ENCODE data around the gene HLA-DMB. TPM values are rescaled to one million over a fixed set of nuclear protein-coding genes. Genes with fewer than 3 reads are reported as not detected.

The HLA-DMB gene
- polyA plus RNA-seq, 4 donors, result 22.8 to 60.5 (median 29.8) TPM

Other genes starting within 250 kb of the HLA-DMB start
- 1 to 10 TPM in 1 of 4 donors, under 1 TPM in 1, not detected in 2; 0.09 to 2.0 TPM for gene HLA-DQA2, start 199.6 kb downstream of the HLA-DMB start, polyA plus RNA-seq
- gene HLA-DQB2, start 177.5 kb downstream of the HLA-DMB start, polyA plus RNA-seq, result 1 to 10 TPM in 1 of 4 donors, under 1 TPM in 1, not detected in 2; 0.09 to 2.7 TPM
- 1 to 10 TPM in 2 of 4 donors, under 1 TPM in 1, not detected in 1; 0.74 to 4.6 (median 2.7) TPM for gene HLA-DOB, start 124.0 kb downstream of the HLA-DMB start, polyA plus RNA-seq
- 10 to 100 TPM; 12.9 to 51.5 (median 20.8) TPM for gene TAP2, start 102.3 kb downstream of the HLA-DMB start, polyA plus RNA-seq
- gene PSMB8, start 97.0 kb downstream of the HLA-DMB start, polyA plus RNA-seq, result 100 to 1,000 TPM in 3 of 4 donors, 10 to 100 TPM in 1; 48.0 to 329 (median 293) TPM
- 100 to 1,000 TPM in 2 of 4 donors, 10 to 100 TPM in 2; 20.2 to 157 (median 92.1) TPM for gene TAP1, start 87.3 kb downstream of the HLA-DMB start, polyA plus RNA-seq
- gene PSMB9, start 86.8 kb downstream of the HLA-DMB start, polyA plus RNA-seq, result 100 to 1,000 TPM in 3 of 4 donors, 10 to 100 TPM in 1; 21.4 to 224 (median 211) TPM
- 100 to 1,000 TPM in 1 of 4 donors, 10 to 100 TPM in 3; 24.5 to 111 (median 68.5) TPM for gene HLA-DMA, start 12.1 kb upstream of the HLA-DMB start, polyA plus RNA-seq
- 100 to 1,000 TPM in 1 of 4 donors, 10 to 100 TPM in 3; 76.2 to 201 (median 90.6) TPM for gene BRD2, start 27.6 kb upstream of the HLA-DMB start, polyA plus RNA-seq
- gene HLA-DOA, start 68.6 kb upstream of the HLA-DMB start, polyA plus RNA-seq, result 1 to 10 TPM in 2 of 4 donors, under 1 TPM in 2; 0.22 to 7.2 (median 3.3) TPM
- gene HLA-DPA1, start 132.6 kb upstream of the HLA-DMB start, polyA plus RNA-seq, result 100 to 1,000 TPM in 1 of 4 donors, 10 to 100 TPM in 2, 1 to 10 TPM in 1; 9.4 to 179 (median 59.4) TPM
- 100 to 1,000 TPM in 1 of 4 donors, 10 to 100 TPM in 3; 14.3 to 150 (median 74.4) TPM for gene HLA-DPB1, start 135.0 kb upstream of the HLA-DMB start, polyA plus RNA-seq

All from small intestine (tissue), 4 donors.